ENCODE data around the gene GPR152.
A peak's percentile ranks its signal among the peaks of the same experiment; 100 is the strongest.

Gene GPR152

GRCh38 chr11:67417425-67417824, 35.1 kb downstream of the GPR152 start:
- no peak for TF ChIP-seq CTCF (IDR thresholded peaks at IDR 0.05; ENCODE audit: insufficient read depth, low read length, missing control alignments)
- DNase-seq (ENCODE audit: low read depth, low spot score), result no peak
- ChIA-PET CTCF (interaction anchor here (4.2 to 6.5 kb wide), 2 partner anchors 15 kb away, joined by 28 to 40 read pairs; partner anchors contain the start of genes PPP1CA and TBC1D10C), POLR2A (no interaction called here)
- H3K4me3 ChIP-seq (ENCODE audit: low read depth, low read length), result no peak overlapping the region

- no peak overlapping the region for H3K4me3 ChIP-seq (ENCODE audit: low read depth, low read length)
- POLR2A ChIA-PET, result interaction anchor here (0.6 kb wide), 1 partner anchor 27 kb away, joined by 5 read pairs; the partner anchor contains the start of gene CORO1B
- no peak for TF ChIP-seq CTCF (IDR thresholded peaks at IDR 0.05; ENCODE audit: insufficient read depth, low read length, missing control alignments)
- CTCF ChIA-PET, result interaction anchor here (6.5 kb wide), 1 partner anchor 14 kb away, joined by 40 read pairs; the partner anchor contains the start of genes PPP1CA and TBC1D10C
- no peak for DNase-seq (ENCODE audit: low read depth, low spot score)
Observed at GRCh38 chr11:67416416-67417335, 35.9 kb downstream of the GPR152 start.

- POLR2A ChIA-PET, result interaction anchor here (0.6 kb wide), 1 partner anchor 28 kb away, joined by 5 read pairs; the partner anchor contains the start of gene CORO1B
- no peak for TF ChIP-seq CTCF (IDR thresholded peaks at IDR 0.05; ENCODE audit: insufficient read depth, low read length, missing control alignments)
- DNase-seq (ENCODE audit: low read depth, low spot score), result no peak
- CTCF ChIA-PET, result interaction anchor here (6.5 kb wide), 1 partner anchor 13 kb away, joined by 40 read pairs; the partner anchor contains the start of genes PPP1CA and TBC1D10C
- H3K4me3 ChIP-seq (ENCODE audit: low read depth, low read length), result peak within 1 kb of the TSS; percentile 23; the same call in 1 of the 2 replicates
Observed at GRCh38 chr11:67415501-67416304, 36.8 kb downstream of the GPR152 start, which contains the start of gene CARNS1. TSS of gene CARNS1 (plus strand) at chr11:67415678. CDS start at chr11:67416200, 522 bp downstream.

GRCh38 chr11:67413266-67413849, 39.2 kb downstream of the GPR152 start:
- CTCF ChIA-PET, result interaction anchor here (1.0 to 6.5 kb wide), 4 partner anchors 11 to 62 kb away, joined by 3 to 40 read pairs (median 4); partner anchors contain the start of genes PPP1CA and TBC1D10C

More at GRCh38 chr11:67413266-67413849, 39.2 kb downstream of the GPR152 start:
- no peak for DNase-seq (ENCODE audit: low read depth, low spot score)
- TF ChIP-seq CTCF (IDR thresholded peaks at IDR 0.05; ENCODE audit: insufficient read depth, low read length, missing control alignments), result no peak
- H3K4me3 ChIP-seq (ENCODE audit: low read depth, low read length), result no peak overlapping the region
- POLR2A ChIA-PET, result no interaction called here
